Urinary bladder (tissue), 4 donors: ENCODE data around the gene ITPR2. TPM values are rescaled to one million over a fixed set of nuclear protein-coding genes. Genes with fewer than 3 reads are reported as not detected.

Experiments
- DNase-seq: peaks from one replicate; pipeline ENCODE4 v3.0.0-alpha.2; 2015; ENCODE audit errors: extremely low spot score
- H3K27ac ChIP-seq: one replicate; pipeline ENCODE4 v1.5.1; 2013; ENCODE audit warnings: low read depth, mild to moderate bottlenecking, moderate library complexity
- H3K36me3 ChIP-seq: one replicate; pipeline ENCODE4 v1.6.1; 2013; ENCODE audit warnings: mild to moderate bottlenecking, moderate library complexity; ENCODE audit not compliant: insufficient read depth
- H3K4me1 ChIP-seq: one replicate; pipeline ENCODE4 v1.6.1; 2013; ENCODE audit warnings: mild to moderate bottlenecking, moderate library complexity; ENCODE audit not compliant: insufficient read depth
- H3K4me3 ChIP-seq: one replicate; pipeline ENCODE4 v1.5.1; 2013; ENCODE audit warnings: low read depth, low read length
- WGBS: extraction: QIAGEN DNeasy Blood & Tissue Kit; methylation state at CpG from one replicate; pipeline ENCODE4 v1.1.7; 2013; 5-methylcytosine and 5-hydroxymethylcytosine counted together
- polyA plus RNA-seq: library from polyadenylated mRNA; stranded (reverse); fragments of 200-250 nt; gene quantifications from one replicate; pipeline ENCODE4 v1.2.3, GENCODE V29; 2013
- total RNA-seq: library from RNA; depleted of rRNA; stranded (reverse); fragments of >200 nt; gene quantifications from one replicate; pipeline ENCODE4 v1.2.3, GENCODE V29; 2014
- donor health status: healthy with polysubstance abuse.
- donor health status: healthy.

The ITPR2 gene
- total and polyA plus RNA-seq, 2 donors: 5.6 to 48.2 TPM

DNA sequence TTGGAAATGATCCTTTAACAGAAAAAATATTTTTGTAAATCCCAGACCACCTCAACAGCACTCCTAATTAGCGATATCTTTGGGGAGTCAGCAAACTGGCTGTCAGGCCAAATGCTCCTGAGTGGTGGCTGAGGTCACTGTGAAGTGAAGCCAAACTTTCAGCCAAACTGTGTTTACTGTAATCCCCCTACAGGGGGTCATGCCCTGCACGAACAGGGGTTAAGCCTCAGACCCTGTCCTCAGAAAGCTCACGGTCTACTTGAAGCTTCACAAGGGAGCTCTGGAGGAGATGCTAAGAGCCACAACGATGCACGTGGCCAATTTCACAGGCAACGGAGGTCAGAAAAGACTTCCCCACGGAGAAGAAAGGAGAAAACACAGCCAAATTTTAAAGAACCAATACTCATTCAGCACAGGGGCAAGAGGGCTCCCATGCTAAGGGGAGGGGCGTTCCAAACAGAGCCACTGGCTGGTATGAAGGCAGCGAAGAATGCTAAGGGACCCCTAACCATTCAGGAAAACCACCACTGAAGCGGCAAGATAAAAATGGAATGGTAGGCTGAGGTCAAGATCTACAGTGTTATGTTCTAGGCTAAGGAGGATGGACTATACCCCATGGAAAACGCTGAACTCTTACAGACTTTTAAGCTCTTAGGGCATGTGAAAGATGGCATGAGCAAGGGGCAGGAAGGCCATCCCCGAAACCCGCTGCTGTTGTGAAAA, 105.4 kb downstream of the ITPR2 start:
- no peak for DNase-seq
- H3K27ac ChIP-seq: no peak overlapping the region
- no peaks in the 10 kb centered on the region for H3K4me1 ChIP-seq
- 89% methylated on average over 13 of the region's 13 CpGs for WGBS
- no peaks in the 10 kb centered on the region for H3K36me3 ChIP-seq
- no peak overlapping the region for H3K4me3 ChIP-seq

DNA sequence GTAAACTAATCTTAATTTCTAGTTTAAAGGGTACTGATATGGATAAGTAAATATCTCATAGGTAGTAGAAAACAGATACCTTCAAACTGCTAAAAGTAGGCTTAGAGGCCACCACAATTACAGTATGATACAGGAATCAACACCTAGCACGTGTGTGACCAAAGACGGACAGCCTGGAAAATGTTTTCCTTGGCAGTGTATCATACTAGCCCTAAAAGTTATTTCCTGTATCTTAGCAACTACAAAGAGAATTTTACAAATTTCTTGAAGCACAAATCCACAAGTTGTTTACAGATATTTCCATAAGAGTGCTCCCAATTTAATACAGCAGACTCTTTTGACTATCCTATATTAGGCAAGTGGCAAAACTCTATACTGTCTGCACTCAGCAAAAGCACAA, 106.0 kb downstream of the ITPR2 start:
- Histone ChIP-seq H3K4me3 (no peak overlapping the region), H3K27ac (no peak overlapping the region), H3K36me3 (no peaks in the 10 kb centered on the region), H3K4me1 (no peaks in the 10 kb centered on the region)
- 81% methylated on average over 2 of the region's 2 CpGs for WGBS
- DNase-seq: no peak

DNA sequence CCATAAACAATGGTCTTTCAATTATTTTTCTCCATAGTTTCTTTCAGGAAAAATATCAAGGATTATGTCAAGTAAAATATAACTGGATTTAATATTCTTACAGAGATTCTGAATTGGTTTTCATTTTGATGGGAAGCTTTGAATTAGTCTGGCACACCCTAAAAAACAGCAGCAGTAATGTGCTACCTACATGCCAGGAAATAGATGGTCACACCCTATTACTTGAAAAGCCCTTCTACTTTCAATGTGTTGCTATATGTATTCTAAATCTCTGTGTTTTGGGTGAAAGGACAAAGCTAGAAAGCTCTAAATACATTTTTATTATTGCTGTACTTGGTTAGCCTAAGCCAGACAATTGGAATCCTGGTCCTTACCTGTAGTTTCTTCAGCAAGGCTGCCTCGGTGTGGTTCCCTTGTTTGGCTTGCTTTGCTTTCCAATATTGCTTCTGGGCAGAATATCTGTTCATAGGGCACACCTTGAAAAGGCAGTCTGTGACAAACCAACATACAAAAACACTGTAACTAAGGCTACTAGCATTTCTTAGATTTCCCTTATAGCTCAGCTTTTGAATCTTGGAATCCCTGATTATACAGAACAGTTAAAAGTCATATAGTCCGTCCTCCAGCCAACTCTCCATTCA, 107.6 kb downstream of the ITPR2 start:
- no peak for DNase-seq
- WGBS: 96% methylated on average over 2 of the region's 2 CpGs
- Histone ChIP-seq H3K36me3 (no peaks in the 10 kb centered on the region), H3K27ac (no peak overlapping the region), H3K4me3 (no peak overlapping the region), H3K4me1 (no peaks in the 10 kb centered on the region)

DNA sequence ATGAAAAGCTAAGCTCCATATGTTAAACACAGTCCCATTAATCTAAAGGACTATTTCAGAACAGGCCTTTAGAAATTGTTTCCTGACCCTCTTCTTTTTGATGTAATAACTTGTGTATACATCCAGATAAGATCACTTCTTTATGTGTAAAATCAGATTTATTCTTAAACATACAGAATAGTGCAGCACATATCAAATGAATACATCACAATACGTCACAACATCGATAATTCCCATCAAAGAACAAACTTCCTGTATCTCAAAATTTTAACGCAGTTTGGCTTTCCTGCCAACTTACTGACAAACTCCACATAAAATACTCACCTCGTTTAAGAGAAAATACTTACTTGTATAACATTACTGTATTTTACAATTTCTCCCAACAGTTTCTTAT, 108.7 kb downstream of the ITPR2 start:
- WGBS: 21% methylated on average over 4 of the region's 4 CpGs
- H3K4me1 ChIP-seq: no peaks in the 10 kb centered on the region
- H3K4me3 ChIP-seq: no peak overlapping the region
- DNase-seq: no peak
- H3K27ac ChIP-seq: no peak overlapping the region
- H3K36me3 ChIP-seq: no peaks in the 10 kb centered on the region

DNA sequence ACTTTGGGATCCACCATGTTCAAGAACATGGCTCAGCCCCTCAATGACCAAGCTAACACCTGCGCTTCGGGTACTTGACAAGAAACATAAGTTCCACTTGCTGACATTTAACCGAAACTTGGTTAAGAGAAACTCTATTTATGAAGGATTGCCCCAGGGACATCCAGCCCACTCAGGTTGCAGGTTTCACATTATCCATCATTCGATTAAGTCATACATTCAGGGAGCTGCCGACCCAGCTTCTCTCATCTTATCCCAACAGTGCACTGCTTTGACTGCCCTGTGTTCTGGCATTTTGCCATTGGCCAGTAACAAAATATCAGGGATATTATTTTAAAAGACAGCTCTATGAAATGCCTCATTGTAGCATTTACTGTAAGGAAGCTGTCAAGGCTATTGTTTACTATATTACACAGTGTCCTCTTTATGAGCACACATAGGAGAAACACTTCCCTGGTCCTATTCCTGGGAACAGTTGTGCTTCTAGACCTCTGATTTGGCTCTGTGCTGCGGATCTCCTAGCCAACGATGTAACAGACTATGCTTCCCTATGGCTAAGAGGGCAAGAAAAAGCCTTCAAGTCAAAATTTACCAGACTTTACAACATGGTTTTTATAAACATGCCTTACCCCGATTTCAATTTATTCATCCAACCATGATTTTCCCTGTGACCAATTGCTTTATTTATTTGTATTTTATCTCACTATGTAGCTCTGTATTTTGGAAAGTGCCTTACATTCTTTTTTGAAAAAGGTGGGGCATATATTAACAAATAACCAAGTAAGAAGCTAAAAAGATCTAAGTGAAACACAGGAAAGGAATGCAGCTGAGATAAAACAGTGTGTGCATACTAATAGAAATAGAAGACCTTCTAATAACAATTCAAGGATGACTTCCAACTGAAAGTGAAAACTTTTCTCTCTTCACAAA, 109.3 kb downstream of the ITPR2 start:
- no peaks in the 10 kb centered on the region for H3K36me3 ChIP-seq
- no peaks in the 10 kb centered on the region for H3K4me1 ChIP-seq
- H3K27ac ChIP-seq: no peak overlapping the region
- 53% methylated on average over 8 of the region's 8 CpGs for WGBS
- H3K4me3 ChIP-seq: no peak overlapping the region
- DNase-seq: no peak

DNA sequence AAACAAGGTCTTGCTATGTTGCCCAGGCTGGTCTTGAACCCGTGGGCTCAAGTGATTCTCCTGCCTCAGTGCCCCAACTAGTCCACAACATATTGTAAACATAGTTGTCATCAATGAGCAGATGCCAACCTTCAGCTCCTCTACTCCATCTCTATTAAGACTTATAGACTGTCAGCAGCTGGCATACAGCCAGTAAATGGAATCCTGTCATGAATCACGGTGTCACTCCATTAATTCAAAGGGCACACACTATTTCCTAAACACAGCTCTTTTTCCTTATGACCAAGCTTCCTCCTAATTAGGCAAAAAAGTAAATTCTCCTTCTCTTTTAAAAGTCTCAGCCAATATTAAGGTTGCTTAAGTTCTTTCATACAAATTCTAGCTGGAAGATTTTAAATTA, 111.2 kb downstream of the ITPR2 start:
- no peak for DNase-seq
- Histone ChIP-seq H3K36me3 (no peaks in the 10 kb centered on the region), H3K27ac (no peak overlapping the region), H3K4me3 (no peak overlapping the region), H3K4me1 (no peaks in the 10 kb centered on the region)
- 57% methylated on average over 2 of the region's 2 CpGs for WGBS

DNA sequence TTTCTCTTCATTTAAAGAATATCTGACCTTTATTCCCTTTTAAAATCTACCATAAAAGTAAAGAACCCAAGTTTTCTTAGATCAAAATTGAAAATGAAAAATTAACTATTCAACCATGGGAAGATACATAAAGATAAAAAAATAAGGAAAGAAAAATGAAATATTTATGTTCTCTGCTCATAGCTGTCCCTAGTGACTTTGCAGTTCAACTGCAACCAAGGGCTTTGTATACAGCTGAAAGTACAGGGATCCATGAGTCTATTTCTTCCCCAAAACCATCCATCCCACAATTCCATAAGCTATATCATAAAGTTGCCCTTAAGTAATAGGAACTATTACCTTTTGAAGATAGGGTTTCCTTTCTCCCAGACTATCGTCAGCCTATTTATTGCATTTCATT, 113.1 kb downstream of the ITPR2 start:
- H3K36me3 ChIP-seq: no peaks in the 10 kb centered on the region
- no peak for DNase-seq
- WGBS: 100% methylated on average over 1 of the region's 1 CpG
- no peak overlapping the region for H3K27ac ChIP-seq
- H3K4me1 ChIP-seq: no peaks in the 10 kb centered on the region
- no peak overlapping the region for H3K4me3 ChIP-seq

DNA sequence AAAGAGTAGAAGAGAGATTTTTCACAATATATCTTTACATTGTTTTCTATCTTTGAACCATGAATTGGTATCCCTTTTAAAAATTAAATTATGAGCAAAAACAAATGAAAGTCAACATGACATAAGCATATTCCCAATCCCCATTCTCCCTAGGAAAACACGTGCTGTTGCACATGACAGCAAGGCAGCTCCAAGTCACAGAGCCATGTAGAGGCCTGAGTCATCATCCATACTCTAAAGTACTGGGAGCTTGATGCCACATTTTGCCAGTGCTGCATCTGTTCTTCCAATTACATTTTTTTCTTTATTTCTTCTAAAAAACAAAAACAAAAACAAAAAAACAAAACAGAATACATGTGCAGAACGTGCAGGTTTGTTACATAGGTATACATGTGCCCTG, 115.2 kb downstream of the ITPR2 start:
- 99% methylated on average over 2 of the region's 2 CpGs for WGBS
- Histone ChIP-seq H3K36me3 (no peaks in the 10 kb centered on the region), H3K4me3 (no peak overlapping the region), H3K4me1 (no peaks in the 10 kb centered on the region), H3K27ac (no peak overlapping the region)
- DNase-seq: no peak

DNA sequence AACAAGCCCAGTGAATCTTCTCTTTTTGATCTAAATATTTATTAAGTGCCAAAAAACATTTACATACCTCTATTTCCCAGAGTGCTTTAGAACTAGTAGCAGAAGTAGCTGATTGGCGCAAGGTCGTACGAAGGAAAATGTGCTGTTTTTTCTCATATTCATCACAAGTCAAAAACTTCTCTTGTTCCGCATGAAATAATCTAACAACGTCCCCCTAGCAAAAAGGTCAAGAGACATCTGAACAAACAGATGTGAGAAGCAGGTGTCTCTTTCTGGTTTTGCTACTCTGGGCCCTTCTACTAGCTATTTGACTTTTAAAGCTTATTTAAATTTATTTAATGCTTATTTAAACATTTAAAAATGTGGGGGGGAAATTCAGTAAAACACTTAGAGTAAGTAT, 117.8 kb downstream of the ITPR2 start:
- Histone ChIP-seq H3K36me3 (no peaks in the 10 kb centered on the region), H3K27ac (no peak overlapping the region), H3K4me3 (no peak overlapping the region), H3K4me1 (no peaks in the 10 kb centered on the region)
- DNase-seq: no peak
- 83% methylated on average over 5 of the region's 5 CpGs for WGBS

DNA sequence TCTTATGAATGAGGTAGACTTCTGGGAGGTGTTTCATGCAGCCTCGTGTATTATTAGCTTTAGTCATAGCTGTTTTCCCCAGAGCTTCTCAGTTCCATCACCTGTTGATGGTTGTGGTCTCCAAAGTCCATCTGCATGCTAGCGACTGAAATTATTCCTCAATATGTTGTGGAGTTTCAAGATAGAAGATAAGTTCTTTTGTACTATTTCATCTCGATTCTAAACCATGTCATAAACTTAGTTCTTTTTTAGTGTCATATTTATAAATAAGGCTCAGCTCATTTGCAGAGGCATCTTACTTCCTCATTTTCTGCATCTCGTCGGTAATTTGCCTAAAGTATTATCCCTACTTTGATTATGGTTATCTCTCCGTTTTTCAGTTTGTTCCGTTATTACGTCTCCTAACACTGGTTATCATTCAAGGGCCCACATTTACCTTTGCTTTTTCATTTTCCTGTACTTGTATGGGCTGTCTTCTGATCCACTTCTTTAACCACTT, 119.1 kb downstream of the ITPR2 start:
- Histone ChIP-seq H3K27ac (peak overlapping the region; percentile 23), H3K36me3 (no peaks in the 10 kb centered on the region), H3K4me1 (no peaks in the 10 kb centered on the region), H3K4me3 (no peak overlapping the region)
- no peak for DNase-seq
- WGBS: 85% methylated on average over 8 of the region's 8 CpGs

DNA sequence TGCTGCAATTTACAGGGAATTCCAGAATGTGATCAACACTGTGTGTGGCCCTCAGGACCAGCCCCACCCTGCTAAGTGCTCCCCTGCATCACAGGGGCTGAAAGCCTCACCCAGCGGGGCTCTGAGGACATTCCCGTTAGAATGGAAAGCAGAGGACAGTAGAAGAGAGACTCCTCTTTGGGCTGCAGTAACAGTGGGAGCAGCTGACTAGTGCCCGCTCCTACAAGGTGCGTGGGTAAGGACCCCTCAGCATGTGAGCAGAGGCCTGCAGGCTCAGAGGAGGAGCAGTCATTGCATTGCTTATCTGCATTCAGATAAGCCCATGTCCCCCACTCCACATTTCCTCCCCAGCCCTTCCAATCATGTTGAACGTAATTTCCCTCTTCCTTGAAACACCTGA, 120.1 kb downstream of the ITPR2 start:
- Histone ChIP-seq H3K27ac (no peak overlapping the region), H3K36me3 (no peaks in the 10 kb centered on the region), H3K4me1 (no peaks in the 10 kb centered on the region), H3K4me3 (no peak overlapping the region)
- WGBS: 63% methylated on average over 5 of the region's 5 CpGs
- DNase-seq: no peak

DNA sequence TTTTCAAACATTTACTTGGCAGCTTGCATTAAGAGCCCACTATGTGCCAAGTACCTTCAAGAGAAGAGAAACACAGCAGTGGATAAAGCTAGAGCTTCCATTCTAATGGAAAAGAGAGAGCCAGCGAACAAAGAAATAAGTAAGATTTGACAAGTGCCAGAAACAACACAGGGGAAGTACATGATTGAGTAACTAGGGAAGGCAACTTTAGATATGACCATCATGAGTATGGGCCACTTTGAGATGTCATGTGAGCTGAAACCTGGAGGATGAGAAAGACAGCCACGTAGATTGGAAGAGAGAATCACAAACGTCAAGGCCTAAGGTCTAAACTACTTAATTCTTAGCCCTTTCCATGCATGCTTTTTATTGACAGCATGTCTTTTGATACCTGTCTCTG, 121.4 kb downstream of the ITPR2 start:
- 77% methylated on average over 3 of the region's 3 CpGs for WGBS

DNA sequence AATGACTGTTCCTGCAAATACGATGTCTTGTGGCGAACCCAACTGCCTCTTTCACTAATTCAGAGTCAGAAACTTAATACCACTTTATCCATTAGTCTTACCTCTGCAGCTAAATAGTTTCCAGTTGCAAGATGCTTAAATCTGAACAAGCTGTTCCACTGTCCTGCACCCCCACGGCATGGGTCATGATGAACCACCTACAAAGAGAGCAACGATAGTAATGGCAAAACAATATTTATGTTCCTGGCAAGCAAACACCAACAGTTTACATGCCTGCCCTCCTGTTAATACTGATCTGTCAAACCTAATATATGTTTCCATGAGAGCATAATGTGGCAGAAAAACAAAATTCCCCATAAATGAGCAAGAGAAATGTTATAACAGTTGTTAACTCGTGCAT, 121.9 kb downstream of the ITPR2 start:
- no peak for DNase-seq
- H3K4me1 ChIP-seq: no peaks in the 10 kb centered on the region
- no peak overlapping the region for H3K27ac ChIP-seq
- no peaks in the 10 kb centered on the region for H3K36me3 ChIP-seq
- 57% methylated on average over 5 of the region's 5 CpGs for WGBS
- H3K4me3 ChIP-seq: no peak overlapping the region

More for the DNA sequence above, 121.4 kb downstream of the ITPR2 start:
- Histone ChIP-seq H3K27ac (no peak overlapping the region), H3K4me1 (no peaks in the 10 kb centered on the region), H3K4me3 (no peak overlapping the region), H3K36me3 (no peaks in the 10 kb centered on the region)
- DNase-seq: no peak
